H9 (cell line): ENCODE measurements around the gene ADAT3. TPM values are rescaled to one million over a fixed set of nuclear protein-coding genes. Genes with fewer than 3 reads are reported as not detected.

Source experiments
- DNase-seq: peaks from one replicate; pipeline ENCODE4 v3.0.0-alpha.2; 2017
- H2AFZ ChIP-seq: one replicate; pipeline ENCODE4 v1.6.1; 2013; ENCODE audit warnings: mild to moderate bottlenecking, low read length, control low read depth, moderate library complexity
- H2AK5ac ChIP-seq: 2 replicates; pipeline ENCODE4 v1.6.1; 2013; ENCODE audit warnings: low read length, control low read depth, mixed read lengths; ENCODE audit not compliant: insufficient read length
- H2BK120ac ChIP-seq: one replicate; pipeline ENCODE4 v1.6.1; 2013; ENCODE audit warnings: low read depth, mild to moderate bottlenecking, low read length, control low read depth, inconsistent platforms; ENCODE audit not compliant: poor library complexity, severe bottlenecking
- H2BK12ac ChIP-seq: 2 replicates; pipeline ENCODE4 v1.6.1; 2013; ENCODE audit warnings: low read length, control low read depth, mixed read lengths, low read depth; ENCODE audit not compliant: insufficient read length
- H2BK15ac ChIP-seq: 2 replicates; pipeline ENCODE4 v1.6.1; 2013; ENCODE audit warnings: low read depth, low read length, control low read depth
- H2BK20ac ChIP-seq: one replicate; pipeline ENCODE4 v1.6.1; 2013; ENCODE audit warnings: low read depth, mild to moderate bottlenecking, low read length, control low read depth, inconsistent platforms; ENCODE audit not compliant: poor library complexity, severe bottlenecking
- H2BK5ac ChIP-seq: 2 replicates; pipeline ENCODE4 v1.6.1; 2013; ENCODE audit warnings: low read length, control low read depth, mixed read lengths; ENCODE audit not compliant: insufficient read length
- H3K14ac ChIP-seq: 2 replicates; pipeline ENCODE4 v1.6.1; 2013; ENCODE audit warnings: low read length, control low read depth; ENCODE audit not compliant: insufficient read depth
- H3K18ac ChIP-seq: 2 replicates; pipeline ENCODE4 v1.6.1; 2013; ENCODE audit warnings: low read depth, mild to moderate bottlenecking, mixed read lengths, low read length, control low read depth; ENCODE audit not compliant: insufficient read length
- H3K23ac ChIP-seq: 2 replicates; pipeline ENCODE4 v1.6.1; 2013; ENCODE audit warnings: low read length, control low read depth, mixed read lengths, low read depth; ENCODE audit not compliant: insufficient read length
- H3K23me2 ChIP-seq: 2 replicates; pipeline ENCODE4 v1.6.1; 2013; ENCODE audit warnings: low read depth, mild to moderate bottlenecking, mixed read lengths, low read length, control low read depth; ENCODE audit not compliant: insufficient read length, poor library complexity, severe bottlenecking
- H3K27ac ChIP-seq: 2 replicates; pipeline ENCODE4 v1.5.1; 2013; ENCODE audit warnings: low read length, control low read depth, mixed read lengths, low read depth; ENCODE audit not compliant: insufficient read length
- H3K27me3 ChIP-seq: 2 replicates; pipeline ENCODE4 v1.6.1; 2013; ENCODE audit warnings: low read length, control low read depth, inconsistent platforms; ENCODE audit not compliant: insufficient read depth
- H3K4ac ChIP-seq: 2 replicates; pipeline ENCODE4 v1.6.1; 2013; ENCODE audit warnings: low read depth, mild to moderate bottlenecking, control low read depth, inconsistent platforms, low read length, moderate library complexity
- H3K4me1 ChIP-seq: 2 replicates; pipeline ENCODE4 v1.6.1; 2013; ENCODE audit warnings: low read length, control low read depth, inconsistent platforms; ENCODE audit not compliant: insufficient read depth
- H3K4me2 ChIP-seq: 2 replicates; pipeline ENCODE4 v1.6.1; 2013; ENCODE audit warnings: low read length, control low read depth, mixed read lengths; ENCODE audit not compliant: insufficient read length, insufficient read depth
- H3K56ac ChIP-seq: 2 replicates; pipeline ENCODE4 v1.6.1; 2013; ENCODE audit warnings: low read depth, mild to moderate bottlenecking, mixed read lengths, low read length, control low read depth; ENCODE audit not compliant: insufficient read length
- H3K79me1 ChIP-seq: 2 replicates; pipeline ENCODE4 v1.6.1; 2013; ENCODE audit warnings: low read depth, mild to moderate bottlenecking, moderate library complexity, low read length, control low read depth, inconsistent platforms; ENCODE audit not compliant: insufficient read depth, poor library complexity, severe bottlenecking
- H3K79me2 ChIP-seq: 2 replicates; pipeline ENCODE4 v1.6.1; 2013; ENCODE audit warnings: low read length, control low read depth, inconsistent platforms; ENCODE audit not compliant: insufficient read depth
- H3K9ac ChIP-seq: 2 replicates; pipeline ENCODE4 v1.6.1; 2013; ENCODE audit warnings: low read length, control low read depth, mixed read lengths; ENCODE audit not compliant: insufficient read length; ENCODE audit errors: extremely low read depth
- H3K9me3 ChIP-seq: one replicate; pipeline ENCODE4 v1.6.1; 2013; ENCODE audit warnings: low read depth, low read length, inconsistent platforms; ENCODE audit not compliant: control insufficient read depth
- H3T11ph ChIP-seq: one replicate; pipeline ENCODE4 v1.6.1; 2013; ENCODE audit warnings: mild to moderate bottlenecking, low read length, control low read depth, inconsistent platforms
- H4K20me1 ChIP-seq: one replicate; pipeline ENCODE4 v1.6.1; 2013; ENCODE audit not compliant: control insufficient read depth, insufficient read length, insufficient read depth
- H4K5ac ChIP-seq: 2 replicates; pipeline ENCODE4 v1.6.1; 2013; ENCODE audit warnings: low read depth, mild to moderate bottlenecking, mixed read lengths, low read length, control low read depth; ENCODE audit not compliant: insufficient read length
- H4K8ac ChIP-seq: replicated peaks from 2 replicates; pipeline ENCODE4 v1.6.1; 2013; ENCODE audit warnings: low read length, control low read depth, mixed read lengths, low read depth; ENCODE audit not compliant: insufficient read length
- H4K91ac ChIP-seq: 2 replicates; pipeline ENCODE4 v1.6.1; 2013; ENCODE audit warnings: low read depth, mild to moderate bottlenecking, moderate library complexity, mixed read lengths, low read length, control low read depth; ENCODE audit not compliant: insufficient read length
- H3K27ac Mint-ChIP-seq, 3 experiments: 2 replicates in 2 of 3; 3 replicates in 1 of 3; pipeline ENCODE4 v1.8.0; 2020 to 2021; ENCODE audit warnings: mixed read lengths in 3 of 3, mild to moderate bottlenecking in 1 of 3, moderate library complexity in 1 of 3
- H3K27me3 Mint-ChIP-seq: 2 replicates; pipeline ENCODE4 v1.8.0; 2021; ENCODE audit warnings: low read depth, mild to moderate bottlenecking, moderate library complexity, mixed read lengths
- H3K36me3 Mint-ChIP-seq, 3 experiments: 2 replicates in 2 of 3; 3 replicates in 1 of 3; pipeline ENCODE4 v1.8.0; 2020 to 2021; ENCODE audit warnings: low read depth in 3 of 3, mixed read lengths in 3 of 3; ENCODE audit not compliant: insufficient read depth in 1 of 3
- H3K4me1 Mint-ChIP-seq, 2 experiments: 2 replicates each; pipeline ENCODE4 v1.8.0; 2020; ENCODE audit warnings: mixed read lengths in 2 of 2
- H3K4me3 Mint-ChIP-seq, 2 experiments: 2 replicates in 1 of 2; 3 replicates in 1 of 2; pipeline ENCODE4 v1.8.0; 2020 to 2021; ENCODE audit warnings: mild to moderate bottlenecking in 2 of 2, mixed read lengths in 2 of 2, moderate library complexity in 1 of 2
- H3K9me3 Mint-ChIP-seq, 2 experiments: 2 replicates in 1 of 2; 3 replicates in 1 of 2; pipeline ENCODE4 v1.8.0; 2020; ENCODE audit warnings: mild to moderate bottlenecking in 2 of 2, mixed read lengths in 2 of 2, moderate library complexity in 1 of 2
- WGBS: extraction: QIAGEN DNeasy Blood & Tissue Kit; methylation state at CpG from one replicate; pipeline ENCODE4 v1.1.7; 2013; ENCODE audit warnings: missing lambda C conversion rate, low lambda C conversion rate, mixed read lengths; ENCODE audit not compliant: insufficient read length; ENCODE audit errors: extremely low coverage; 5-methylcytosine and 5-hydroxymethylcytosine counted together
- total RNA-seq: library from RNA; stranded (reverse); gene quantifications from 2 replicates; pipeline ENCODE4 v1.2.1, GENCODE V29; 2021
- TF ChIP-seq, protein P1 (sequence below): fragments of 200-600 bp; sonication (generic); conservative IDR thresholded peaks from 3 replicates; pipeline ENCODE4 v1.8.0; 2021; ENCODE audit warnings: antibody characterized with exemption, mild to moderate bottlenecking

ADAT3 gene
- total RNA-seq, 1 experiment from 2014 or later: 12.2 TPM

DNA sequence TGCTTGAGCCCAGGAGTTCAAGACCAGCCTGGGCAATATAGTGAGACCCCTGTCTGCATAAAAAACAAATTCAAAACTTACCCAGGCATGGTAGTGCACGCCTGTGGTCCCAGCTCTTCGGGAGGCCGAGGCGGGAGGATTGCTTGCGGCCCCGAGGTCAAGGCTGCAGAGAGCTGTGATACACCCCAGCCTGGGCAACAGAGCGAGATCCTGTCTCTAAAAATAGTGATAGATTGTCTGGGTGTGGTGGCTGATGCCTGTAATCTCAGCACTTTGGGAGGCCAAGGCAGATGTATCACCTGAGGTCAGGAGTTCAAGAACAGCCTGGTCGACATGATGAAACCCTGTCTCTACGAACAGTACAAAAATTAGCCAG, 37.9 kb upstream of the ADAT3 start:
- no peak overlapping the region for H4K8ac ChIP-seq
- DNase-seq: no peak
- no peak overlapping the region for H2AK5ac ChIP-seq
- H3K27me3 ChIP-seq: no peaks in the 10 kb centered on the region
- no peaks in the 10 kb centered on the region for H3K27me3 Mint-ChIP-seq
- H3K4me1 ChIP-seq: no peaks in the 10 kb centered on the region; the same call in 1 of the 2 replicates
- no CpG with 5 or more reads among the region's 9 CpGs for WGBS
- no peak overlapping the region for H3K27ac ChIP-seq
- H2BK20ac ChIP-seq: no peak overlapping the region
- H3K23ac ChIP-seq: no peak overlapping the region
- no peak overlapping the region for H3K4ac ChIP-seq
- no peak overlapping the region for H3K18ac ChIP-seq
- H3K4me3 Mint-ChIP-seq: no peak overlapping the region
- H4K5ac ChIP-seq: no peak overlapping the region
- no peak overlapping the region for H2BK120ac ChIP-seq
- H3K4me1 Mint-ChIP-seq: peaks cover 0 to 3% of the 10 kb centered on the region in 2 experiments; a peak in 1 of 4 replicates
- peaks cover 3% of the 10 kb centered on the region for H4K20me1 ChIP-seq
- H3K4me2 ChIP-seq: no peak overlapping the region
- H2BK15ac ChIP-seq: no peak overlapping the region
- no peaks in the 10 kb centered on the region for H3K79me2 ChIP-seq
- no peaks in the 10 kb centered on the region for H3K9me3 ChIP-seq
- TF ChIP-seq, protein P1, sequence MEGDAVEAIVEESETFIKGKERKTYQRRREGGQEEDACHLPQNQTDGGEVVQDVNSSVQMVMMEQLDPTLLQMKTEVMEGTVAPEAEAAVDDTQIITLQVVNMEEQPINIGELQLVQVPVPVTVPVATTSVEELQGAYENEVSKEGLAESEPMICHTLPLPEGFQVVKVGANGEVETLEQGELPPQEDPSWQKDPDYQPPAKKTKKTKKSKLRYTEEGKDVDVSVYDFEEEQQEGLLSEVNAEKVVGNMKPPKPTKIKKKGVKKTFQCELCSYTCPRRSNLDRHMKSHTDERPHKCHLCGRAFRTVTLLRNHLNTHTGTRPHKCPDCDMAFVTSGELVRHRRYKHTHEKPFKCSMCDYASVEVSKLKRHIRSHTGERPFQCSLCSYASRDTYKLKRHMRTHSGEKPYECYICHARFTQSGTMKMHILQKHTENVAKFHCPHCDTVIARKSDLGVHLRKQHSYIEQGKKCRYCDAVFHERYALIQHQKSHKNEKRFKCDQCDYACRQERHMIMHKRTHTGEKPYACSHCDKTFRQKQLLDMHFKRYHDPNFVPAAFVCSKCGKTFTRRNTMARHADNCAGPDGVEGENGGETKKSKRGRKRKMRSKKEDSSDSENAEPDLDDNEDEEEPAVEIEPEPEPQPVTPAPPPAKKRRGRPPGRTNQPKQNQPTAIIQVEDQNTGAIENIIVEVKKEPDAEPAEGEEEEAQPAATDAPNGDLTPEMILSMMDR: no peak
- no peak overlapping the region for H3K56ac ChIP-seq
- no peak overlapping the region for H3T11ph ChIP-seq
- no peaks in the 10 kb centered on the region for H3K79me1 ChIP-seq
- H2AFZ ChIP-seq: no peak overlapping the region
- H2BK5ac ChIP-seq: no peak overlapping the region
- no peak overlapping the region for H2BK12ac ChIP-seq
- H3K9me3 Mint-ChIP-seq: no peaks in the 10 kb centered on the region
- no peak overlapping the region for H3K9ac ChIP-seq
- no peak overlapping the region for H4K91ac ChIP-seq
- H3K14ac ChIP-seq: no peak overlapping the region
- H3K36me3 Mint-ChIP-seq: peaks cover 0 to 8% (median 2%) of the 10 kb centered on the region in 3 experiments; a peak in 2 of 7 replicates
- no peak overlapping the region for H3K27ac Mint-ChIP-seq
- peaks cover 2% of the 10 kb centered on the region for H3K23me2 ChIP-seq
